Germinal center (tissue), 1 donor: Measurements from ENCODE around the gene USHBP1.

Source experiments
- DNase-seq: peaks from one replicate; pipeline ENCODE4 v3.0.0; 2012; ENCODE audit warnings: mixed read lengths, low spot score

The USHBP1 gene

DNA sequence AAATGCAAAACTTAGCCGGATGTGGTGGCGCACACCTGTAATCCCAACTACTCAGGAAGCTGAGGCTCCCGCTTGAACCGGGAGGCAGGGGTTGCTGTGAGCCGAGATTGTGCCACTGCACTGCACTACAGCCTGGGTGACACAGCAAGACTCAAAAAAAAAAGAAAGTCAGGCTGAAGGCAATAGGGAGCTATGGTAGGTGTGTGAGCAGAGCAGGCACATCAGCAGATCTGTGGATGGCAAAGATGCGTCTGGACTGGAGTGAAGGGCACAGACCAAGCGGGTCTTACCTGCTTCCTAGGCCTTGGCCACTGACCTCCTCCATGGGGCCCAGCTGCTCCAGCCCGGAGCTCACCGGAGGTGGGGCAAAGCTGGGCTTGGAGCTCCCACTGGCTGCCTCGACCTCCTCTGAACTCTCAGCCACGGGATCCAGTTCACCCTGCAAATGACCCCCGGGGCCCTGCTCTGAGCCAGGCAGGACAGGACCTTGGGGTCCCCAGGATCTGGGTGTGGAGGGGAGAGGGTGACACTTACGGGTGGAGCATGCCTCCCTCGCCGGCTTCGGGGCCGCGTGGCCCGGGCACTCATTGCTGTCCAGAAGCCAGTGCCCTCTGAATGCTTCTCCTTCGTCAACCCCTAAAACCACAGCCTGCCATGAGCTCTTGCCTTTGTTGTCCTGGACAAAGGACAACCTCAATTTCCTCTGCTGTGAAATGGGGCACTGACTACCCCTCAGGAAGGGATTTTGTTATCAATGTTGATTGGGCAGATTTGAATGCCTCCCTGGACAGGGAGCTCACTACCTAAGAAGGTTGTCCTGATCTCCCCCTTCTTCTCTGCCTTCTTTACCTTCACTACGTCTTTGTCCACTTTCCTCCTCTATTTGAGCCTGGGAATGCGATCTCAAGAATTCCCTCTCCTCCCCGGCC, 569 bp downstream of the USHBP1 start:
- DNase-seq = no peak

DNA sequence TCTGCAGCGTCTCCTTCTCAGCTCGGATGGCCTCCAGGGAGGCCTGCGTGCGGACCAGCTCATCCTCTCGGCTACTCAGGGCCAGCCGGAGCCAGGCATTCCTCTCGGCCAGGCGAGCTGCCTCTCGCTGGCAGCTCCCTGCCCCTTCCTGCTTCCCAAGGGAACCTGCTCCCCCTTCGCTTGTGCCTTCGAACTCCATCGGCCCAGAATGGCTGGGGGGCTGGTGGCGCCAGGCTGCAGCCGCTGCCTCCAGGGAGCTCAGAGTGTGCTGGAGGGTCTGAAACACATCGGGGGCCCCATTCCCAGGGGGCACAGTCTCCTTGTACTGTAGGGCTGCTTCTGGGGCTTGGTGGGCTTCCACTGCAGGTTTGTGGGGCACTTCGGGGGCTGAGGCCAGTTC, 2.0 kb downstream of the USHBP1 start:
- no peak for DNase-seq

DNA sequence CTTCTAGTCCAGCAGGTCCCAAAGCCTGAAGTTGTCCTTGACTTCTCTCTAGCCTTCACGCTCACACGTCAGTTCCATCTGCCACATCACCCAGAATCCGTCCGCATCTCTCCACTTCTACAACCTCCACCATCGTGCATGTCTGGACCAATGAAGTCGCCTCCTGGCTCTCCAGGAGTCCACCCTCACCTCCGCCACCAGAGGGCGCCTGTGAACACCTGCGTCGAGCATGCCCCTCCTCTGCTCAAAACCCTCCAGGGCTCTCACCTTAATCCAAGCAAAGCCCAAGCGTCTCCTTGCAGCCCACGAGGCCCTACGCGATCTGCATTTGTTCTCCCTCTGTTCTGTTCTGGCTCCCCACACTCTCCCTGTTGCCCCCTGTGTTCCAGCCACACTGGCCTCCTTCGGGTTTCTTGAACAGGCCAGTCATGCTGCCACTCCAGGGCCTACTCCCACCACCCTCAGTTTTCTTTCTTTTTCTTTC, 3.7 kb downstream of the USHBP1 start:
- peak; percentile 92 for DNase-seq

DNA sequence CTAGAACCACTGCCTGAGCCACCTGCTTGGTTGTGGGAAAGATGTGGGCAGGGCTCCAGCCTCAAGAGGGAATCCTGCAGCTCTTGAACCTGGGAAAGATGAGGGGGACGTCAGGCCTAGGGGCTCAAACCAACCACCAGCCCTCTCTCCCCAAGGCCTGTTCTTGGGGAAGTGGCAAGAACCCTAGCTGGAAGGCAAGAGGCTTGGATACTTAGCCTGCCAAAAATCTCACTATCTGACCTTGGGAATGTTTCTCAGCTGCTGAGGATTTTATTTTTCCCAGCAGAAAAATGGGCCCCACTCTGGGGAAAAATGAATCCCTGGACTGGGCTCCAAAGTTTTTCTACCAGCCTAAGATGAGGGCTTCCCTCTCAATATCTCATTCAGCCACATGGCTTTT, 4.6 kb downstream of the USHBP1 start:
- DNase-seq = no peak

DNA sequence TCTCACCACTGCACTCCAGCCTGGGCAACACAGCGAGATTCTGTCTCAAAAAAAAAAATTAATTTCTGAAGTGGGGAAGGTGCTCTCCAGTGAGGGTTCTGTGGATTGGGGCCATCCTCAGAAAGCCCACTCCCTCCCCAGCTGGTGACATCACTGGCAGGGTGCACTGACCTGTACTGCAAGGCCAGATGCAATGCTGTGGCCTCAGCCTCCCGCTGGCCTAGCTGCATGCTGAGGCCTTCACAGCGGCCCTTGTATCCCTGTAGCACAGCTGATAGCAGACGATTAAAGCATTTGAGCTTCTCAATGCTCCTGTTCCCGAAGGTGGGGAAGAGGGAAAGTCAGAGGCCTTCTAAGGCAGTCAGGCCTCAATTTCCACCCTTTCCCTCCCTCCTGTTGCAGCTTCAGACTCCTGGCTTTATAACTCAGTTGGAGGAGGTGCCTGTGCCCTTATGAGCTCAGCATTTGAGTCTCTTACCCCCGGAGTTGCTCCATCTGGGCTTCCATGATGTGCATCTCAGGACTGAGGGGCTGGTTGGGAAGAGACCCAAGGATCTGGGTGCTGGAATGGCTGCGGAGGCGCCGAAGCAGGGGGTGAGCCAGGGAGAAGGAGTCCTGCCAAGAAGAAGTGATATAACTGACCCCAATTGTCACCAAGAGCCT, 5.3 kb downstream of the USHBP1 start:
- DNase-seq = no peak

DNA sequence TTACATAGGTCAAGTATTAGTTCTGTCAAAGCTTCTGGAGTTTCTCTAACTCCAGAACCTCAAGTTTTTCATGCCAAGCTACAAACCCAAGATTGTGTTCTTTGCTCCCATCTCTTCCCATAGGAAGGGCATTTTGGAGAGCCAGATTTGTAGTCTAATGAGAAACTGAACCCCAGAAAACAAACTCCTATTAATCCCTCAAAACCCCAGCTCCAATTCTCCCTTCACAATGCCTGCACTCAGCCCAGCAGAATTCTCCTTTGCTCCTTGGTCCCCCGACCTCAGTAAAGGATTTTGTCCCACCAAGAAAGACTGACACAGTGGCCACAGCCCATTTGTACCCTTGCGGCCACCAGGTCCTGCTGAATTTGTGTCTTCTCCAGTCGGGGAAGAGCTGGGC, 8.4 kb downstream of the USHBP1 start:
- DNase-seq = no peak

DNA sequence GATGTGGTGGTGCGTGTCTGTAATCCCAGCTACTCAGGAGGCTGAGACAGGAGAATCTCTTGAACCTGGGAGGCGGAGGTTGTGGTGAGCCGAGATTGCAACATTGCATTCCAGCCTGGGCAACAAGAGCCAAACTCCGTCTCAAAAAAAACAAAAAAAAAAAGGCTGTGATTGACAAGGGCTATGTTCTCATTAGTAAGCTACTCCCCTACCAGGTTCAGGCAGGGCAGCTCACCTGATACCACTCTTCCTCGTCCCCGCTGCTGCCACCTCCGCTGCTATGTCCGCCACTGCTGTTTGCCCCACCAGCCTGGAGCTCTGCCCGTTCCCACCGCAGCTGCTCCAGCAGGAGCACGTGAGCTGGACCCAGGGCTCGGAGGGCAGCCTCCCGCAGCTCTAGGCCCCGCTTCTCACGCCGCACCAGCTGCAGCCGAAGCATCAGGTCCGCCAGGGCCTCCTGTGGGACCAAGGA, 9.4 kb downstream of the USHBP1 start:
- no peak for DNase-seq

DNA sequence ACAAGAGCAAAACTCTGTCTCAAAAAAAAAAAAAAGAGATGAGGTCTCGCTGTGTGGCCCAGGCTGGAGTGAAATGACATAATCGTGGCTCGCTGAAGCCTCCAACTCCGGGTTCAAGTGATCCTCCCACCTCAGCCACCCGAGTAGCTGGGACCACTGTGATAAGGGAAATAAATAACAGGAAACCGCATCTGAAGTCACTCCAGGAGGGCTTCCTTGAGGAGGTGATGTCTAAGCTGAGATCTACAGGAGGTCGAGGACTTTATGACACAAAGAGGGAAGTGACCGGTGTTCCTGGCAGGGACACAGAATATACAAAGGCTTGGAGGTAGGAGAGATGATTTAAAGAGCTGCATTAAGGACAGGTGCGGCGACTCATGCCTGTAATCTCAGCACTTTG, 9.9 kb downstream of the USHBP1 start:
- DNase-seq = no peak

DNA sequence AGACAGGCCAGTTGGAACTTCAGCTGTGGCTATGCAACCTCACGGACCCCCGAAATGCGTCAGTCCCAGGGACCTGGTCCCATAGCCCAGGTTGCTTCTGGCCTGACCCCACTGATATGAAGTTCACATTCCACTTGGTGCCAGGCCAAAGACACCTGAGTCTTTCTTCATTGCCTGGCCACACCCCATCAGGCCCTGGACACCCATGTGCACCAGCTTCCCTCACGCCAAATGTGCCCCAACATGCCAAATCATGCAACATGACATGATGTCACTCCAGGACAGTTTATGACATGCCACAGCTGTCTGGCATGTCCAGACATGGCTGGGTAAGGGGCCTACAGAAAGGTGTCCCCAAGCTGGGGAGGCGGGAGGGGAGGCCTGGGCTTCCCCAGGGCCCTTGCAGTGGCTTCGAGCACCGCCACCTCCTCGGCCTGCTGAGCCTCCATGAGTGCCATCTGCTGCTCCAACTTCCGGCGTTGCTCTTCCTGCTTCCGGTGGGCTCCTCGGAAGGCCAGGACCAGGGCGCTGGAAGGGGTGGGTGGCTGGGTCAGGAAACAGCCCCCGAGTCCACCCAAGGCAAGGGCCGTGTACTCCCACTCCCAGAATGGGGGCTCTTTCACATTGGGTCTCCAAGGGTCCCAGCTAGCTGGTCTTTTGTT, 14.5 kb downstream of the USHBP1 start:
- DNase-seq = no peak

DNA sequence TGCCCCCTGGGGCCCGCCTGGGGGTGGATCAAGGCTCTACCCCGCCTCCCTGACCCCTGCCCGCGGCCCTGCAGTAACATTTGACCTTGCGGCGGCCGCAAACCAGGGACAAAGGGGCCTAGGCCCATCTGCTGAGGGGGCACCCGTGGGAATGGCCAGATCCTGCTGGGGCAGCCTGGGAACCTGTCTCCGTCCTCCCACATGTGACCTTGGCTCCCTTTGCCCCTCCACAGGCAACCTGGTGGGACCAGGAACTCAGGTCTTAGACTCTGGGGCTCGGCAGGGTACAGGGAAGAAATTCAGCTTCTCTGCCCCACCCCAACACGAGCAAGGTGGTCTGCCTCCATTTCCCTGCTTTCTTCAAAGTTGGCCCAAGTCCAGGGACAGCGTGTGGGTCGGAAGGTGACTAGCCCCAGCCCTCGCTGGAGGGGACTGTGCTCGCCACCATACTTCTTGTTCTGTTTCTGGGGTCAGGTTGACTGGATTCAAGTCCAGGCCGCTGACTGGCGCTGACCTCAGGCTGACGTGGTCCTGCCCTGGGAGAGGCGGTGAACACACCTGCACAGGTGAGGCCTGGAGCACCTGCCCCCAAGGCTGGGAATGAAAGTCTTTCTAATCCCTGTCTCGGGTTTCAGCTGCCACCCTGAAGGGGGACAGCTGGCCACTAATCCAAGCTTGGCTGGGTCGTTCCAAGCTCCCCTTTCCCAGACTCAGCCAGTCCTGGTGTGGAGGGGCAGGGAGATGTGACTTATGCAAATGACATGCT, 16.4 kb downstream of the USHBP1 start:
- no peak for DNase-seq

DNA sequence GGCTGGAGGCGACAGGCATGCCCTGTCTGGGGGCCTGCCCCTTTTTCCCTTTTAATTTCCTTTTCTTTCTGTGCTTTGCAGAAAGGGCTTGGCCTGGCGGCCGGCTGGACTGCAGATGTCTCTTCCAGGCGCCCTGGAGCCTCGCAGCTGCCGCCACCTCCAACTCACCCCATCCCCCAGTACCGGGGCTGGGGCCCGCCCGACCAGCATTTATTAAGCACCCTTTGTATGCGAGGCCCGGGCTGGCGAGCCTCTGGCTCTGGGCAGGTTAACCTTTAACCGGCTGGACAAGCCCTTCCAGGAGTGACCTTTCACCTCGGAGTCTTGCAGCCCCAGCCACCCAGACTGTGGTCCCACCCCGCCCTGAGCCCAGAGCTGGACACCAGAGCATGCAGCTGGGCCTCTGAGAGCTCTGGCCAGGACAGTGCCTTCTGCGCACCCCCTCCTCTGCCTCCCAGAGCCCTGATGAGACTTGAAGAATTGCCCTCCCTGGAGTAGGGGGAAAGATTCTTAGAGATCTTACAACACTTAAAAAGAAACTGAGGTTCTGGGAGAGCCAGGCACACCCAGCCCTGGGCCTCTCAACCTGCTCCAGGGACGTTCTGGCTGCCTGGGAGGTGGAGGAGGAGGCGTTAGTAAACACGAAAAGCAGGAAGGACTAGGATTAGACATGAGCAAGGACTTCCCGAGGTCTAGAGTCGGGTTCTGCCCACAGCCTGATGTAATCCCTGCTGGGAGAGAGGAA, 17.7 kb downstream of the USHBP1 start:
- DNase-seq = no peak

DNA sequence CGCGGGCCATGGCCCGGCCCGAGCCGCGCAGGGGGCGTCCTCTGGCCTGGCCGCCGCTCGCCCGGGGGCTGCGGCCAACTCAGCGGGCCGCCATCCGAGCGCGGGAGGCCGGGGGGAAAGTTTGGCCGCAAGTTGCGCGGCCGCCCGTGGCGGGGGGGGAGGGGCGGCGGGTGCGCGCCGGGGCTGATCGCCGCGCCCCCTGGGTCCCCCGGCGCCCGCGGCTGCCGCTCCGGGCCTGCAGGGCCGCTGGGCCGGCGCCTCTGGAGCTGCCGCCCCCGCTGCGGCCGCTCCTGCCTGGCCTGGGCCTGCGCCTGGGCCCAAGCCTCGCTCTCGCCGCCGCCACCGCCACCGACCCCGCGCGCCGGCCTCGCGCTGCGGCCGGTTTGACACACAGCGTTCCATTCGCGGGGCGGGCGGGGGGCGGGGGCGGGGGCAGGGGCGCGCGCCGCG, 19.0 kb downstream of the USHBP1 start, which contains the start of gene NR2F6:
TSS of gene NR2F6 (minus strand) at position 385 of the 450 bp plus-strand sequence. CDS start 699 bp downstream, outside the sequence.
- peak; percentile 65 for DNase-seq

DNA sequence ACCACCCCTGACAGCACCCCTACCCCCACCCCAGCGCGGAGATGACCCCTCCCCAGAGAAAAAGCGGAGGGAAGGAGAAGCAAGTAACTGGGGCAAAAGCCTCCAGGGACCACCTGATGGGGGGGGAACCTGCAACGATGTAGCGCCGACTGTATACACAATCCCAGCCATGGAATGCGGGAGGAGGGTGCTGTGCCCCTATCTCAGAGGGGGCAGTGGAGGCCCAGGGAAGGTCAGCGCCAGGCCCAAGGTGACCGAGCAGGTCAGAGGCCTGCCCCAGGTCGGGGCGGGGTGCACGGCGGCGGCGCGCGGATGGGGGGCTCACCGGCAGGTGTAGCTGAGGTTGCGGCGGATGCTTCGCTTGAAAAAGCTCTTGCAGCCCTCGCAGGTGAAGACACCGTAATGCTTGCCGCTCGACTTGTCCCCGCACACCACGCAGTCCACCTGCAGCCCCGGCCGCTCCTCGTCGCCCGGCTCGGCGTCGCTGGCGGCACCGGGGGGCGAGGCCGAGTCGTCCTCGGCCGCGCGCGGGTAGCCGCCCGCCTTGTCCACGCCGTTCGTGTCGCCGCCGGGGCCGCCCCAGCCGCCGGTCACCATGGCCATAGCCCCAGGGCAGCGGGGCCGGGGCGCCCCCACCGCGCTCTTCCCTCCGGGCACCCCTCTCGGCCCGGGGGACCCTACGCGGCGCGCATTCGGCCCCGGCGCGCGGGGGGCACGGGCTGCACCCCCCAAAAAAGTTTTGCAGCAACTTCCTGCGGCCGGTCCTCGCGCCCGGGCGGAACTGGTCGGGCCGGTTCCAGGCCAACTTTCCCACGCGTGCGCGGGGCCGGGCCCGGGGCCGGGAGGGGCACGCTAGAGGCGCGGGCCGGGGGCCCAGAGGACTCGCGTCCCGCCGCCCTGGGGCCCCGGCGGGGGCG, 19.7 kb downstream of the USHBP1 start:
- DNase-seq = peak; percentile 36

DNA sequence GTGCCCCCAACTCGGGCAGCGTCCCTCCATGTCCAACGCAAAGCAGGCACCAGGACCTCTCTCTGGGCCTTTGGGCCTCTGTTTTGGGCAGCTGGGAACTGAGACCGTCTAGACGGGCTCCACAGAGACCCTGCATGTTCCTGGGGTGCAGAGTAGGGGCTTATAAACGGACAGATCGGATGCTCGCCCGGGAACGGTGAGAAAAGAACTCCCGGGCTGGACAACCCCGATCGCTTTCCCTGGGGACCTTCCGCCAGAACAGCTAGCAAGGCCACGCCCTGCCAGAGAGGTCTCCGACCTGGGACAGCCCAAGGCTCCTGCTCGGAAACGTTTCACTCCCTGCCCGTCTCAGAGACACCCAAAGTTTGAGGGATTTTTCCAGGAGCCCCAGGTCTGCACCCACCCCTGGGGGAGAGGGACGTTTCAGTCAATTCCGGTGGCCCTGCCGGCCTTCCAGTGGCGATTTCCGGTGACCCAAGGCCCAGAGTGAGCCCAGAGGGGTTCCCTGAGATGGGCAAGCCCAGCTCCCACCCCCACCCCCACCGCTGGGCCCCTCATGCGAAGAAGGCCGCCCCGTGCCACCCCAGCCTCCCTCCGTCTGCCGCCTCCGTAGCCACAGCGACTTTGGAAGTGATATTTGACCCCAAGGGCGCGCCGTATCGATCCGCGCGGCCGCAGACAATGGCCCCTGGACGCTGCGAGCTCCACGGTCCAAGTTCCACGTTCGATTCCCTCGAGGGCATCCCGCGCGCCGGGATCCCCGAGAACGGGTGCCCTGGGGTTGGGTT, 20.5 kb downstream of the USHBP1 start:
- no peak for DNase-seq

DNA sequence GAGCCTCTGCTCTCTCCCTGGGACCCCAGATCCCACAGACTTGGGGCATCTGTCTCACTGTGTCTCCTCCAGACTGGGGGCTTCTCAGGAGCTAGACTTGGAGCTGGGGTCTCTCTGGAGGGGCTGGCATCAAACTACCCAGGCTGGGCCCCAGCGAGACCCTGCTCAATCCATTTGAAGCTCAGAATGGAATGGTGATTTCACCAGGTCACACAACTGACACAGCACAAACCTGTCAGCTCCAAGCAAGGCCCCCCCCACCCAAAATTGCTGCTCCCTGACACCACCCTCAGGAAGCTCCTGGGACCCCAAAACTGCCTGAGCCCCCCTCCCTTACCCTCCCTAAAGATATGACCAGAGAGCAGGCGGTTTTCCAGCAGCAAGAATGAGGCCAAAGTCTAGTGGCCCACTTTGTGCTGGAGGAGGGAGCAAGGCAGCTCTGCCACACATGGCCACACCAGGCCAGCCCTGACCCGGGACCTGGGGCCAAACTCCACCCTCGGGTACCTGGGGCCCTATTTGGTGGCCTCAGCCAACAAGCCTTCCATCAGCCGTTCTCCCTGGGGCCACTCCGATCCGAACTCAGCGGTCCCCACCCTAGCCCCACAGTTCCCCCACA, 21.2 kb downstream of the USHBP1 start:
- no peak for DNase-seq

DNA sequence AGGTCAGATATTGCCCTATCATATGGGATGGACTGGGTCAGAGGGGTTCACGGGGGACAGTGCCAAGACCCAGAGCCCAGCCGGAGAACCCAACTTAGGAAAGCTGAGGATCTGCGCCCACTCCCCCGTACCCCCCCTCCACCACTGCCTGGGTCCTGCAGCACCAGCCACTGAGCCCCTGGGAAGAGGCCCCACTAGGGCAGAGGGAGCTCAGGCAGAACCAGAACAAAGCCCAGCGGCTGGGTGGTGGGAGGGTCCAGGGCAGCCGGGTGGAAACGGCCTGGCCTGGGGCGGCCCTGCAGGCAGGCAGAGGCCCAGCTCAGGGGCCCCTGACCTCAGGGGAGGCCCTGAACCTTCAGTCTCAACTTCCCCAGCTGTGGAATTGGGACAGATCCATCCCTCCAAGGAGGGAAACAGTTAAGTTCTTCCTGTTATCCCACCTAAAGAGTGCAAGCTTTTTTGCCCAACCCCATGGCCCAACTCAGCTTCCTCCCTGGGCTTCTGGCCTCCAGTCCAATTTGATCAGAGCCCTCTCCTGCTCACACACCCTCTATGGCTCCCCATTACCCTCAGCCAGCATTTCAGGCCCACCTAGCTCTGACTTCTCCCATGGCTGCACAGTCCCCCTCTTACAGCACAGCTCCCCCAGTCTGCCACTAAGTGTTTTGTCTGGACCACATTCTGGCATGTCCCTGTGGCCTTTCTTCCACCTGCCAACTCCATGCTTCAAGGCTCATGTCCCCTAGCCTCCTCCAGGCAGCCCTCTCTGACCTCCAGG, 21.9 kb downstream of the USHBP1 start:
- DNase-seq = no peak

DNA sequence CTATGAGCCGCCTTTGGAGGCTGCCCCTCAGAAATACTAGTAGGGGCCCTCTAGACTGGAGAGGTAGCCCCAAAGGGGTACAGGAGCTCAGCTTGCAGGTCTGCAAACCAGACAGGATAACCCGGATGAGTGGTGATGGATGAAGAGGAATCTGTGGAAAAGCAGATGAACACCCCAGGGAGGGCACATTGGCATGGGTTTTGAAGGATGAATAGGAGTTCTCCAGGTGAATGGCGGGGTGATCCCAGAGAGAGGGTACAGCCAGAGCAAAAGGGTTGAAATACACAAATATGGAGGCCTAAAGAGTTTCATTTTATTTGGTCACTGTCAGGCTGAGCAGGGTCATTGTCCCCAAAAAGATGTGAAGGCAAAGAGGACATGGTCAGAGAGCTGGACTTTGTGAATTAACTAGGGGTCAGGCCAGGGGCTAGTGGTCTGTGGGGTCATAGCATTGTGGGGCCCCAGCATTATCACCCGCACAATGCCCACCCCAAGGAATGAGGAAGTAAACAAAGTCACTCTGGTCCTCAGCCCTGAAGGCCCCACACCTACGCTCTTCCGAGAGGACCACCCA, 23.6 kb downstream of the USHBP1 start:
- DNase-seq = no peak
